Transverse colon (tissue), 4 donors: ENCODE measurements around the gene CDK10. TPM values are rescaled to one million over a fixed set of nuclear protein-coding genes. Genes with fewer than 3 reads are reported as not detected.

Experiments
- DNase-seq: peaks from one replicate; pipeline ENCODE4 v3.0.0-alpha.2; 2019
- H3K27ac ChIP-seq, 4 donors: fragments of 200-600 bp; sonication (generic); 2 replicates each; pipeline ENCODE4 v1.5.1; 2016 to 2018; ENCODE audit warnings: inconsistent platforms in 4 of 4
- H3K27me3 ChIP-seq: fragments of 200-600 bp; sonication (generic); 2 replicates; pipeline ENCODE4 v1.5.1; 2017; ENCODE audit warnings: inconsistent platforms
- H3K36me3 ChIP-seq, 4 donors: fragments of 200-600 bp; sonication (generic); 2 replicates each; pipeline ENCODE4 v1.5.1; 2017 to 2019; ENCODE audit warnings: inconsistent platforms in 4 of 4
- H3K4me1 ChIP-seq, 4 donors: fragments of 200-600 bp; sonication (generic); 2 replicates each; pipeline ENCODE4 v1.5.1; 2017 to 2020; ENCODE audit warnings: inconsistent platforms in 4 of 4
- H3K4me3 ChIP-seq, 4 donors: fragments of 200-600 bp; sonication (generic); 1 replicate in 1 of 4; 2 replicates in 3 of 4; pipeline versions ENCODE4 v1.5.1 to v1.6.1; 2017 to 2019; ENCODE audit warnings: inconsistent platforms in 4 of 4
- H3K9me3 ChIP-seq, 2 donors: fragments of 200-600 bp; sonication (generic); 2 replicates each; pipeline ENCODE4 v1.5.1; 2017 to 2019; ENCODE audit warnings: inconsistent platforms in 2 of 2
- EP300 ChIP-seq: sonication (generic); formaldehyde crosslinking; IDR thresholded peaks from one replicate; pipeline ENCODE4 v1.6.1; 2017; ENCODE audit warnings: antibody characterized with exemption, low read depth
- POLR2A ChIP-seq: fragments of 450-650 bp; IDR thresholded peaks from one replicate; pipeline ENCODE4 v1.6.1; 2016; ENCODE audit warnings: antibody characterized with exemption, mild to moderate bottlenecking, moderate library complexity
- POLR2AphosphoS5 ChIP-seq, 3 donors: sonication (generic); formaldehyde crosslinking; IDR thresholded peaks; one replicate each; pipeline ENCODE4 v1.6.1; 2016; ENCODE audit warnings: antibody characterized with exemption in 3 of 3
- WGBS, 2 donors: methylation state at CpG; one replicate each; pipeline ENCODE4 v1.1.5; 2018; ENCODE audit warnings: low coverage in 1 of 2; 5-methylcytosine and 5-hydroxymethylcytosine counted together
- in situ Hi-C, 4 donors: fragments of 200-750 bp; cut with MboI; loops; one replicate each; pipeline versions ENCODE4 v1.15.0 to v1.15.1; 2017; ENCODE audit warnings: low sequenced_read_pairs in 3 of 4, low pct_ligation_motif_present in 1 of 4, low pct_unique_long_range_greater_than_20kb in 1 of 4
- intact Hi-C: fragments of 100-400 bp; cut with DNase I; formaldehyde crosslinking; loops from one replicate; pipeline ENCODE4 v1.15.1; 2023; ENCODE audit warnings: low total_unique reads
- total RNA-seq, 4 donors: library from RNA; depleted of rRNA; stranded (reverse); fragments of >200 nt; gene quantifications; one replicate each; pipeline ENCODE4 v1.1.0, GENCODE V29; 2016
- TF ChIP-seq, protein P1 (sequence below), 5 experiments: fragments of 200-600 bp in 3 of 5; fragments of 450-650 bp in 2 of 5; sonication (generic) in 3 of 5; IDR thresholded peaks; 1 replicate in 2 of 5; 2 replicates in 3 of 5; pipeline ENCODE4 v1.5.1; 2016 to 2017; ENCODE audit warnings: antibody characterized with exemption in 5 of 5, inconsistent platforms in 3 of 5, mild to moderate bottlenecking in 2 of 5, moderate library complexity in 1 of 5

CDK10 gene
- total RNA-seq, 4 donors from 2014 or later = 69.6 to 304 (median 74.2) TPM

DNA sequence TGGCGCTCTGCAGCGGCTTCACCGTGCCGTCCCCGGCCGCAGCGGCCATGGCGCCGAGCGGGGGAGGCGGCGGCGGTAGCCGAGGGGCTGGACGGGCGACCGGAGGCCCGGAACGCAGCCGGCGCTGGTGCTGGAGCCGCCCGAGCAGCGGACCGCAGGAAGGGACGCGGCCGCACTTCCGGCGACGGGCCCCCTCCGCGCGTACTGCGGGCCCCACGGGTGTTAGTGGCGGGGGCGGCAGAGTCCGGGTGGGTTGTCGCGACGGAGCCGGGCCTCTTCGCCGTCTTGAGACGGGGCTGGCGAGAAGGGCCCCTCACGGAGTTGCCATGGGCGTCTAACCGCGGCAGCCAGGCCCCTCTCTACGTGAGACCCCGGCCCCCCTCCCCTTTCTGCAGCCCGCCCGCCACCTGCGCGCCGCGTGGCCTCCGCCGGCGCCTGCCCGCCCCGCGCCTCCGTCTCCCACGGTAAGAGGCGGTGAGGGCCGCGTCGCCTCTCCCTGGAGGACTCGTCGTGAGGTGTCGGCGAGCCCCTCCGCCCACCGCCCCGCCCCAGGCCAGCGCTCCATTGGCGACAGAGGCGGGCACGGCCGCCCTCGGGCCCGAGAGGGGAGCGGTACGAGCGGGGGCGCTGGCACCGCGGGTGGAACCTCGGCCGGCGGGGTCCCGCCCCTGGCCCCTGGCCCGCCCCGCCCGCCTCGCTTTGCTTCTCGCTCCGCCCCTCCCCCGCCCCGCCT lies 34.5 kb downstream of the CDK10 start, which contains the start of the genes VPS9D1 and ZNF276:
TSS of gene VPS9D1 (minus strand) at position 86 of the 733 bp plus-strand sequence. CDS start at position 49, 37 bp downstream.
TSS of gene ZNF276 (plus strand) at position 725 of the 733 bp plus-strand sequence. CDS start 104 bp downstream, outside the sequence.
- intact Hi-C loops (no loop called here), in situ Hi-C loops (no loop called here)
- H3K9me3 ChIP-seq = no peaks in the 10 kb centered on the region
- H3K36me3 ChIP-seq = peaks cover 0 to 9% (median 0%) of the 10 kb centered on the region in 4 donors
- peaks cover 13 to 47% (median 31%) of the 10 kb centered on the region in 4 donors for H3K4me1 ChIP-seq
- peak within 1 kb of the TSS; percentile 98 to 100 (median 99) for H3K27ac ChIP-seq
- peak; percentile 88 for DNase-seq
- peak within 1 kb of the TSS; percentile 71 to 97 (median 91) for H3K4me3 ChIP-seq
- TF ChIP-seq POLR2AphosphoS5 (IDR thresholded peaks at IDR 0.05) (peak in 2 of 3 donors; percentile 59 to 75), POLR2A (peak; percentile 34), EP300 (no peak)
- TF ChIP-seq, protein P1, sequence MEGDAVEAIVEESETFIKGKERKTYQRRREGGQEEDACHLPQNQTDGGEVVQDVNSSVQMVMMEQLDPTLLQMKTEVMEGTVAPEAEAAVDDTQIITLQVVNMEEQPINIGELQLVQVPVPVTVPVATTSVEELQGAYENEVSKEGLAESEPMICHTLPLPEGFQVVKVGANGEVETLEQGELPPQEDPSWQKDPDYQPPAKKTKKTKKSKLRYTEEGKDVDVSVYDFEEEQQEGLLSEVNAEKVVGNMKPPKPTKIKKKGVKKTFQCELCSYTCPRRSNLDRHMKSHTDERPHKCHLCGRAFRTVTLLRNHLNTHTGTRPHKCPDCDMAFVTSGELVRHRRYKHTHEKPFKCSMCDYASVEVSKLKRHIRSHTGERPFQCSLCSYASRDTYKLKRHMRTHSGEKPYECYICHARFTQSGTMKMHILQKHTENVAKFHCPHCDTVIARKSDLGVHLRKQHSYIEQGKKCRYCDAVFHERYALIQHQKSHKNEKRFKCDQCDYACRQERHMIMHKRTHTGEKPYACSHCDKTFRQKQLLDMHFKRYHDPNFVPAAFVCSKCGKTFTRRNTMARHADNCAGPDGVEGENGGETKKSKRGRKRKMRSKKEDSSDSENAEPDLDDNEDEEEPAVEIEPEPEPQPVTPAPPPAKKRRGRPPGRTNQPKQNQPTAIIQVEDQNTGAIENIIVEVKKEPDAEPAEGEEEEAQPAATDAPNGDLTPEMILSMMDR (IDR thresholded peaks at IDR 0.05) = peak in 1 of 5 experiments; percentile 11
- no peaks in the 10 kb centered on the region for H3K27me3 ChIP-seq
- WGBS, 2 donors = 1% methylated on average over 30 of the region's 103 CpGs; no CpG with 5 or more reads in 1 of the 2 donors

DNA sequence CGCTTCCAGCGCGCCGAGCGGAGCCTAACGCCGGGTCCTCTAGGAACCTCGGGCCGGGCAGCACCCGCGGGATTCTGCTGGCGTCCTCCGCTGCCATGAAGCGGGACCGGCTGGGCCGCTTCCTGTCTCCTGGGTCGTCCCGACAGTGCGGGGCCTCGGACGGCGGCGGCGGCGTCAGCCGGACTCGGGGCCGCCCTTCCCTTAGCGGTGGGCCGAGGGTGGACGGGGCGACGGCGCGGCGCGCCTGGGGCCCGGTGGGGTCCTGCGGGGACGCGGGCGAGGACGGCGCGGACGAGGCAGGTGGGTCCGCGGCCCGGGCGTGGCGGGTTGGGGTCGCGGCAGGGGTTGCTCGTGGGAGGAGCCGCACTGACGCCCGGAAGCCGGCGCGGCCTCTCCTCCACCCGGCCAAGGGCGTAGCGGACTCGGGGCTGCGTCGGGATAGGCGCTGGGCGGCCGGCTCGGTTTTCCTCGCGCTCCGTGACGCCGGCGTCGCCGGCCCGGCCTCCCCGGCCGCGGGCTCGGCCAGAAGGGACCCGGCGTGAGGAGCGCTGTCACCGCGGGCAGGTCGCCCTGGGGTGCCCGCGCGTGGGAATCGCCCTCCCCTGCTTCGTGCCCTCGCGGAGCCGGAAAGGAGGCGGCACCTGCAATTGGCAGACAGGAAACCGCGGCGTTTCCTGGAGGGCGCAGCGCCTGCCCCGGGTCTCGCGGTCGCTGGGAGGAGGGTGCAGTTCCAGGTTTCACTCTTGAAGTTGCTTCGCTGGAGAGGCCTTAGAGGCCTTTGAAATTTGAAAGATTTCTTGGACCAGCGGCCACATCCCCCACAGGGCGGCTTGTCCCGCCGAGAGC lies 35.3 kb downstream of the CDK10 start:
- WGBS, 2 donors = 2% methylated on average over 30 of the region's 112 CpGs; no CpG with 5 or more reads in 1 of the 2 donors
- in situ Hi-C loops (no loop called here), intact Hi-C loops (no loop called here)

DNA sequence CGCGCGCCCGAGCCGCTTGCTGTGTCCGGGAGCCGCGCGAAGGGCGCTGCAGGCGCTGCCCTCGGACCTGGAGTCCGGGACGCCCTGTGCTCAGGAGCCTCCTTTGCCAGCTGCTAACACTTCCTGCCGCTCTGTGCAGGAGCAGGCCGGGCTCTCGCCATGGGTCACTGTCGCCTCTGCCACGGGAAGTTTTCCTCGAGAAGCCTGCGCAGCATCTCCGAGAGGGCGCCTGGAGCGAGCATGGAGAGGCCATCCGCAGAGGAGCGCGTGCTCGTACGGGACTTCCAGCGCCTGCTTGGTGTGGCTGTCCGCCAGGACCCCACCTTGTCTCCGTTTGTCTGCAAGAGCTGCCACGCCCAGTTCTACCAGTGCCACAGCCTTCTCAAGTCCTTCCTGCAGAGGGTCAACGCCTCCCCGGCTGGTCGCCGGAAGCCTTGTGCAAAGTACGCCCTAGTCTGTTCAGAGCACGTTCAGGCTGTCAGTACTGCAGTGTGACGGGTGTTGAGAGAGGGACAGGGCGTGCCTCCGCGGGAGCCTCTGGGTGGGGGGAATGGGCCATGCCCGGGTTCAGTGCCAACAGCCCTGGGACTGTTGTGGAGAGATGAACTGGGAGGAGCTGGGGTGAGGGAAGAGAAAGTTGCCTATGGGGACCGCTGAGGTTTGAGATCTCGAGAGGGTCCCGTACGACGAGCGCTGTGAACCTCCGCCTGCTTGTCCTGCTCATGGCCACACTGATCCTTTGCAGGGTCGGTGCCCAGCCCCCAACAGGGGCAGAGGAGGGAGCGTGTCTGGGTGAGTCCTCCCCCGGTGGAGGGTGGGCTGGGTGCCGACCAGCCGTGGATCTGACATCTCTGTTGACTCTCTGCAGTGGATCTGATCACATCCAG lies 36.1 kb downstream of the CDK10 start:
- DNase-seq = peak; percentile 93
- Histone ChIP-seq H3K27ac (peak overlapping the region; percentile 98 to 100 (median 99)), H3K9me3 (no peaks in the 10 kb centered on the region), H3K4me3 (peak overlapping the region; percentile 71 to 97 (median 91)), H3K36me3 (peaks cover 0 to 9% (median 2%) of the 10 kb centered on the region in 4 donors), H3K4me1 (peaks cover 13 to 47% (median 31%) of the 10 kb centered on the region in 4 donors), H3K27me3 (no peaks in the 10 kb centered on the region)
- 16 to 20% methylated on average over 1 to 51 of the region's 56 CpGs for WGBS, 2 donors
- in situ Hi-C loops (no loop called here), intact Hi-C loops (no loop called here)
- TF ChIP-seq POLR2A (peak; percentile 72), POLR2AphosphoS5 (IDR thresholded peaks at IDR 0.05) (peak in 2 of 3 donors; percentile 55 to 90), EP300 (no peak)
- TF ChIP-seq, protein P1 (IDR thresholded peaks at IDR 0.05) = no peak

More for the DNA sequence above, 35.3 kb downstream of the CDK10 start:
- TF ChIP-seq, protein P1 (IDR thresholded peaks at IDR 0.05) = no peak
- TF ChIP-seq POLR2AphosphoS5 (IDR thresholded peaks at IDR 0.05) = peak; percentile 13 to 67 (median 53)
- Histone ChIP-seq H3K4me1 (peaks cover 13 to 47% (median 31%) of the 10 kb centered on the region in 4 donors), H3K27me3 (no peaks in the 10 kb centered on the region), H3K9me3 (no peaks in the 10 kb centered on the region), H3K4me3 (peak overlapping the region; percentile 71 to 97 (median 91)), H3K36me3 (peaks cover 0 to 9% (median 0%) of the 10 kb centered on the region in 4 donors), H3K27ac (peak overlapping the region; percentile 98 to 100 (median 99))
- DNase-seq = peak; percentile 83
